Endothelial cell (in vitro differentiated cells): ENCODE results near the gene HDLBP. TPM values are rescaled to one million over a fixed set of nuclear protein-coding genes. Genes with fewer than 3 reads are reported as not detected.
A peak's percentile ranks its signal among the peaks of the same experiment; 100 is the strongest.

Experiments
- DNase-seq: peaks from one replicate; pipeline ENCODE4 v3.0.0; 2021; ENCODE audit warnings: low spot score
- H3K27ac Mint-ChIP-seq: one replicate; pipeline ENCODE4 v1.8.0; 2021; ENCODE audit warnings: mixed read lengths, inconsistent platforms; ENCODE audit not compliant: unreplicated experiment
- H3K27me3 Mint-ChIP-seq: one replicate; pipeline ENCODE4 v1.8.0; 2021; ENCODE audit warnings: mild to moderate bottlenecking, moderate library complexity, mixed read lengths, inconsistent platforms; ENCODE audit not compliant: unreplicated experiment
- H3K36me3 Mint-ChIP-seq: one replicate; pipeline ENCODE4 v1.8.0; 2021; ENCODE audit warnings: mild to moderate bottlenecking, low read depth, mixed read lengths, inconsistent platforms; ENCODE audit not compliant: unreplicated experiment
- H3K4me1 Mint-ChIP-seq: one replicate; pipeline ENCODE4 v1.8.0; 2021; ENCODE audit warnings: mild to moderate bottlenecking, mixed read lengths, inconsistent platforms; ENCODE audit not compliant: unreplicated experiment
- H3K4me3 Mint-ChIP-seq: one replicate; pipeline ENCODE4 v1.8.0; 2021; ENCODE audit warnings: mild to moderate bottlenecking, mixed read lengths, inconsistent platforms; ENCODE audit not compliant: unreplicated experiment
- H3K9me3 Mint-ChIP-seq: one replicate; pipeline ENCODE4 v1.8.0; 2021; ENCODE audit warnings: mixed read lengths, inconsistent platforms; ENCODE audit not compliant: unreplicated experiment
- total RNA-seq: library from RNA; stranded (reverse); fragmentation: NEBNext Ultra II Directional; extraction: Animal tissue kit (Norgen Biotek cat#: 25700); gene quantifications from one replicate; pipeline ENCODE4 v1.2.1, GENCODE V29; 2021; ENCODE audit not compliant: unreplicated experiment
- TF ChIP-seq, protein P1 (sequence below): fragments of 200-600 bp; sonication (generic); IDR thresholded peaks from one replicate; pipeline ENCODE4 v1.5.0; 2021; ENCODE audit warnings: antibody characterized with exemption; ENCODE audit not compliant: unreplicated experiment

Gene HDLBP
- total RNA-seq, 1 donor from 2014 or later, result 364 TPM

DNA sequence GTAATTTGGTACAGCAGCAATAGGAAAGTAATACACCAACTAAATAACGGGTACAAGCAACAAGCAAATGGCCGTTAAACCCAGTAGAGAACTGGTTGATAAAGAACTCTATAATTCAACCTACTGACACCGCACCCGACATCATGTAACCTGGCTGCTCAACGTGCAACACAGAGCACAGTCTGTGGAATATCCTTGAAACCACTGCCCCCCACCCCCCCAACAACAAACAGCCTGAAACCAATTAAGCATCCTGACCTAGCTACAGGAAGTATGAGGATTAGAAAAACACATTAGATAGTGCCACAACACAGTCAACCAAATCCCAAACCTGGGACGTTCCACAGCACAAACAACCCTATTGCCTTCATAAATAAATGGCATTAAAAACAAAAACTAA lies 23.5 kb downstream of the HDLBP start:
- no peak overlapping the region for H3K27ac Mint-ChIP-seq
- H3K36me3 Mint-ChIP-seq, result no peaks in the 10 kb centered on the region

DNA sequence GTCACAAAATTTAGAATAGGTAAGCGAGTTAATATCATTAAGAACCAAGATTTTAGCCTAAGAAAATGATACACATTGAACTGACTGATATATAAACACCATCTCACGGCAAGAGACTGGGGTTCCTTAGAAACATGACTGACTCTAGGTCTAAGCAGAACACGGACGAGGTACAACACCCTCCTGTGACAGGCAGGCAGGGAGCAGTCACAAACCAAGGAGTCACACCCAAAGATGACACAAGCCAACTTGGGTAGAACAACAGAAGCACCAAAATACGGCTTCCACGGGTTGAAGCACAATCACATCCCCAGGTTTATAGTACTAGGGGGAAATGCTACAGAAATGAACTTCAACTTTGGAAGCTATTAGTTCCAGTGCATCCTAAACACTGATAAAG lies 24.3 kb downstream of the HDLBP start:
- H3K4me1 Mint-ChIP-seq, result peaks cover 24% of the 10 kb centered on the region
- no peak for DNase-seq
- H3K4me3 Mint-ChIP-seq, result no peak overlapping the region
- H3K27me3 Mint-ChIP-seq, result no peaks in the 10 kb centered on the region
- TF ChIP-seq, protein P1, sequence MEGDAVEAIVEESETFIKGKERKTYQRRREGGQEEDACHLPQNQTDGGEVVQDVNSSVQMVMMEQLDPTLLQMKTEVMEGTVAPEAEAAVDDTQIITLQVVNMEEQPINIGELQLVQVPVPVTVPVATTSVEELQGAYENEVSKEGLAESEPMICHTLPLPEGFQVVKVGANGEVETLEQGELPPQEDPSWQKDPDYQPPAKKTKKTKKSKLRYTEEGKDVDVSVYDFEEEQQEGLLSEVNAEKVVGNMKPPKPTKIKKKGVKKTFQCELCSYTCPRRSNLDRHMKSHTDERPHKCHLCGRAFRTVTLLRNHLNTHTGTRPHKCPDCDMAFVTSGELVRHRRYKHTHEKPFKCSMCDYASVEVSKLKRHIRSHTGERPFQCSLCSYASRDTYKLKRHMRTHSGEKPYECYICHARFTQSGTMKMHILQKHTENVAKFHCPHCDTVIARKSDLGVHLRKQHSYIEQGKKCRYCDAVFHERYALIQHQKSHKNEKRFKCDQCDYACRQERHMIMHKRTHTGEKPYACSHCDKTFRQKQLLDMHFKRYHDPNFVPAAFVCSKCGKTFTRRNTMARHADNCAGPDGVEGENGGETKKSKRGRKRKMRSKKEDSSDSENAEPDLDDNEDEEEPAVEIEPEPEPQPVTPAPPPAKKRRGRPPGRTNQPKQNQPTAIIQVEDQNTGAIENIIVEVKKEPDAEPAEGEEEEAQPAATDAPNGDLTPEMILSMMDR, result no peak
- no peak overlapping the region for H3K27ac Mint-ChIP-seq
- no peaks in the 10 kb centered on the region for H3K9me3 Mint-ChIP-seq
- H3K36me3 Mint-ChIP-seq, result no peaks in the 10 kb centered on the region

More for the DNA sequence above, 23.5 kb downstream of the HDLBP start:
- no peaks in the 10 kb centered on the region for H3K27me3 Mint-ChIP-seq
- TF ChIP-seq, protein P1, result no peak
- H3K4me1 Mint-ChIP-seq, result peaks cover 20% of the 10 kb centered on the region
- DNase-seq, result no peak
- H3K4me3 Mint-ChIP-seq, result no peak overlapping the region
- H3K9me3 Mint-ChIP-seq, result no peaks in the 10 kb centered on the region

DNA sequence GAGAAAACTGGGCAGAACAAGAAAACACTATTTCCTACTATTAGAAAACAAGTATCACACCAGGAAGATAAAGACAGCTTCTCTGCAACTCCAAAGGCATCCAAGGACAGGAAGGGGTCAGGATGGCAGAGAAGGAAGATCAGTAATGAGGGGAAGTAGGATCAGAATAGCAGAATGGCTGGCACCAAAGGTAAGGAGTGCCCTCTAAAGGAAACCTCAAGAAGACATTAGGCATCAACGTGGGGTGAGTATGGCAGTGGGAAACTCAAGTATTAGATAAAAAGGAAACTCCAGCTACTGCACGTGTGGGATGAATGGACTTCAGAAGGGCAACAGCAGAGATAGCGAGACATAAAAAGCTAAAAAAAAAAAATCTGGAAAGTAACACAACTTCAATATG lies 25.9 kb downstream of the HDLBP start:
- H3K27ac Mint-ChIP-seq, result peak overlapping the region; percentile 1
- no peak overlapping the region for H3K4me3 Mint-ChIP-seq
- no peak for DNase-seq
- TF ChIP-seq, protein P1, result no peak
- H3K9me3 Mint-ChIP-seq, result no peaks in the 10 kb centered on the region
- H3K4me1 Mint-ChIP-seq, result peaks cover 24% of the 10 kb centered on the region
- H3K36me3 Mint-ChIP-seq, result no peaks in the 10 kb centered on the region
- H3K27me3 Mint-ChIP-seq, result no peaks in the 10 kb centered on the region

DNA sequence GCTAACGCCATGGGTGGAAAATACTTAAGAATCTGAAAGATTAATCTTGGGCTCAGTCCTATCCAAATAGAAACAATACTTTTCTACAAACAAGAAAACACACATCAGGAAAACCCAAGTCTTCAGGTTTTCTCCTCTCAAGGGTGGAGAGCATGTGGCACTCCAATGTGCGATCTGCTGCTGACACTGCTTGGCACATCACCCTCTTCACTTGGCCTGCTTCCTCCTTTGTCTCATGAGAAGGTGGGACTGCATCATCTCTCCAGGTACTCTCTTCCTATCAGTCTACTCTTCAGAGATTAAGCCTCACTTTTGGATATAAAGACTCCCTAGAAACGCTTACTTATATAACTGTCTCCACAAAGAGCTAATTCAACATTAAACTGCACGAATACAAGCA lies 26.4 kb downstream of the HDLBP start:
- TF ChIP-seq, protein P1, result no peak
- Mint-ChIP-seq H3K27ac (peak overlapping the region; percentile 1), H3K9me3 (no peaks in the 10 kb centered on the region), H3K4me1 (peaks cover 24% of the 10 kb centered on the region), H3K4me3 (no peak overlapping the region), H3K27me3 (no peaks in the 10 kb centered on the region), H3K36me3 (no peaks in the 10 kb centered on the region)
- no peak for DNase-seq

DNA sequence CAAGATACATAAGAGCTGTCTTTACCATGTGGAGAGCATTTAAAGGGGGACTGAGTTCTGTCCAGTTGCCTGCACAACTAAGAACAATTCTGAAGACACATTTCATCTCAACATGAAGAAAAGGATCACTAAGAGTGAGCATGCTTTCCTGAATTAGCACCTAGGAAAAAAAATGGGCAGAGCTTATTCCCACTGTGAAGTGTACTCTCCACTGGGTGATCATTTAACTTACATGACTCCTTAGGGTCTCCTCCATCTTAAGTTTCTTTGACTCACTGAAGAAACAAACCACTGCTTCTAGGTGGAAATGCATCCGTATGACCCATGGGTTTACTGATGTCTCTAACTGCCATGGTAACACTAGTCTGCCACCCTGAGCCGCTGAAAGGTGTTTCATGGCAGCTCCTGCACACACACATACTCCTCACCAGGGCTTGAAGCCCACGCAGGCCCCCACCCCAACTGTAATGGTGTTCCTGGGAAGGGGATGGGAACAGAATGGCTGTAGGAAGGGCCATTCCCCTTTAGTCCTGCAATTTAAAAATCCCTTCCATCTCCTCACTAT lies 27.1 kb downstream of the HDLBP start:
- TF ChIP-seq, protein P1, result no peak
- H3K4me1 Mint-ChIP-seq, result peaks cover 24% of the 10 kb centered on the region
- no peaks in the 10 kb centered on the region for H3K36me3 Mint-ChIP-seq
- H3K9me3 Mint-ChIP-seq, result no peaks in the 10 kb centered on the region
- H3K27me3 Mint-ChIP-seq, result no peaks in the 10 kb centered on the region
- DNase-seq, result no peak
- H3K4me3 Mint-ChIP-seq, result no peak overlapping the region
- H3K27ac Mint-ChIP-seq, result no peak overlapping the region
